ENCODE data around the gene RNU7-1.

GRCh38 chr12:6896846-6897435 lies 46.7 kb upstream of the RNU7-1 start:
- TF ChIP-seq, protein P1, sequence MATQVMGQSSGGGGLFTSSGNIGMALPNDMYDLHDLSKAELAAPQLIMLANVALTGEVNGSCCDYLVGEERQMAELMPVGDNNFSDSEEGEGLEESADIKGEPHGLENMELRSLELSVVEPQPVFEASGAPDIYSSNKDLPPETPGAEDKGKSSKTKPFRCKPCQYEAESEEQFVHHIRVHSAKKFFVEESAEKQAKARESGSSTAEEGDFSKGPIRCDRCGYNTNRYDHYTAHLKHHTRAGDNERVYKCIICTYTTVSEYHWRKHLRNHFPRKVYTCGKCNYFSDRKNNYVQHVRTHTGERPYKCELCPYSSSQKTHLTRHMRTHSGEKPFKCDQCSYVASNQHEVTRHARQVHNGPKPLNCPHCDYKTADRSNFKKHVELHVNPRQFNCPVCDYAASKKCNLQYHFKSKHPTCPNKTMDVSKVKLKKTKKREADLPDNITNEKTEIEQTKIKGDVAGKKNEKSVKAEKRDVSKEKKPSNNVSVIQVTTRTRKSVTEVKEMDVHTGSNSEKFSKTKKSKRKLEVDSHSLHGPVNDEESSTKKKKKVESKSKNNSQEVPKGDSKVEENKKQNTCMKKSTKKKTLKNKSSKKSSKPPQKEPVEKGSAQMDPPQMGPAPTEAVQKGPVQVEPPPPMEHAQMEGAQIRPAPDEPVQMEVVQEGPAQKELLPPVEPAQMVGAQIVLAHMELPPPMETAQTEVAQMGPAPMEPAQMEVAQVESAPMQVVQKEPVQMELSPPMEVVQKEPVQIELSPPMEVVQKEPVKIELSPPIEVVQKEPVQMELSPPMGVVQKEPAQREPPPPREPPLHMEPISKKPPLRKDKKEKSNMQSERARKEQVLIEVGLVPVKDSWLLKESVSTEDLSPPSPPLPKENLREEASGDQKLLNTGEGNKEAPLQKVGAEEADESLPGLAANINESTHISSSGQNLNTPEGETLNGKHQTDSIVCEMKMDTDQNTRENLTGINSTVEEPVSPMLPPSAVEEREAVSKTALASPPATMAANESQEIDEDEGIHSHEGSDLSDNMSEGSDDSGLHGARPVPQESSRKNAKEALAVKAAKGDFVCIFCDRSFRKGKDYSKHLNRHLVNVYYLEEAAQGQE (IDR thresholded peaks at IDR 0.05; ENCODE audit: insufficient replicate concordance, low read depth) = no peak
- TF ChIP-seq CTCF (IDR thresholded peaks at IDR 0.05; ENCODE audit: insufficient read depth, low read length) (no peak), SPI1 (IDR thresholded peaks at IDR 0.05; ENCODE audit: borderline replicate concordance, low read depth) (no peak)

Measured in HL-60 (cell line).